ENCODE measurements around the gene CSRNP3.

- no peak for TF ChIP-seq CTCF (IDR thresholded peaks at IDR 0.05)
- TF ChIP-seq POLR2A (IDR thresholded peaks at IDR 0.05), result no peak
- TF ChIP-seq POLR2AphosphoS5 (IDR thresholded peaks at IDR 0.05), result no peak
- TF ChIP-seq EP300 (IDR thresholded peaks at IDR 0.05; ENCODE audit: low read depth), result no peak
Measured at GRCh38 chr2:165547900-165548299, 78.4 kb downstream of the CSRNP3 start.
